CD4-positive, alpha-beta T cell (primary cell): ENCODE results near the gene IQSEC1. TPM values are rescaled to one million over a fixed set of nuclear protein-coding genes. Genes with fewer than 3 reads are reported as not detected.

ENCODE experiments used
- ATAC-seq: fragments of 200-7000 bp; cut with Tn5 transposase; one replicate; pipeline ENCODE4 v1.10.0; 2022; ENCODE audit warnings: mild to moderate bottlenecking; ENCODE audit not compliant: poor library complexity
- CTCF ChIA-PET: fragments of 350-600 bp; sonication (Branson Sonifier 250); formaldehyde crosslinking; loops from one replicate; lab custom pipeline; 2021; ENCODE audit warnings: antibody characterized with exemption, inconsistent platforms; lab: Charles Lee
- POLR2A ChIA-PET: fragments of 350-600 bp; sonication (Branson Sonifier 250); formaldehyde crosslinking; loops from one replicate; lab custom pipeline; 2021; ENCODE audit warnings: antibody characterized with exemption, inconsistent platforms; lab: Charles Lee
- DNase-seq, 14 experiments: peaks; one replicate each; pipeline ENCODE4 v3.0.0-alpha.2; 2013 to 2020; ENCODE audit warnings: mixed read lengths in 2 of 14
- H3K27ac ChIP-seq, 2 donors: one replicate each; pipeline versions ENCODE4 v1.5.1 to v1.7.0; 2013; ENCODE audit warnings: low read length in 2 of 2, low read depth in 1 of 2, mild to moderate bottlenecking in 1 of 2
- H3K27me3 ChIP-seq, 2 experiments: 1 replicate in 1 of 2; 2 replicates in 1 of 2; pipeline versions ENCODE4 v1.6.1 to v1.7.0; 2013; ENCODE audit warnings: low read length in 2 of 2, control low read depth in 1 of 2, mild to moderate bottlenecking in 1 of 2, moderate library complexity in 1 of 2; ENCODE audit not compliant: insufficient read depth in 2 of 2, control insufficient read depth in 1 of 2
- H3K36me3 ChIP-seq: one replicate; pipeline ENCODE4 v1.6.1; 2013; ENCODE audit warnings: low read length, control low read depth; ENCODE audit not compliant: insufficient read depth
- H3K4me1 ChIP-seq: one replicate; pipeline ENCODE4 v1.6.1; 2013; ENCODE audit warnings: low read length, control low read depth; ENCODE audit not compliant: insufficient read depth
- H3K4me3 ChIP-seq: one replicate; pipeline ENCODE4 v1.5.1; 2013; ENCODE audit warnings: mild to moderate bottlenecking, low read length, moderate library complexity
- H3K9me3 ChIP-seq, 2 experiments: 1 replicate in 1 of 2; 2 replicates in 1 of 2; pipeline versions ENCODE4 v1.6.1 to v1.7.0; 2013; ENCODE audit warnings: low read length in 2 of 2, mild to moderate bottlenecking in 2 of 2, control low read depth in 1 of 2, moderate library complexity in 1 of 2; ENCODE audit not compliant: control insufficient read depth in 1 of 2, insufficient read depth in 1 of 2
- H3K27ac Mint-ChIP-seq: one replicate; pipeline ENCODE4 v1.8.0; 2020; ENCODE audit warnings: mixed read lengths
- H3K27me3 Mint-ChIP-seq: one replicate; pipeline ENCODE4 v1.8.0; 2021; ENCODE audit warnings: mixed read lengths
- H3K36me3 Mint-ChIP-seq: one replicate; pipeline ENCODE4 v1.8.0; 2021; ENCODE audit warnings: low read depth, mixed read lengths
- H3K4me1 Mint-ChIP-seq: one replicate; pipeline ENCODE4 v1.8.0; 2021; ENCODE audit warnings: low read depth, mixed read lengths
- H3K4me3 Mint-ChIP-seq: one replicate; pipeline ENCODE4 v1.8.0; 2020; ENCODE audit warnings: mild to moderate bottlenecking, mixed read lengths
- H3K9me3 Mint-ChIP-seq: one replicate; pipeline ENCODE4 v1.8.0; 2020; ENCODE audit warnings: mixed read lengths
- intact Hi-C, 2 experiments: fragments of 100-400 bp; cut with DNase I in 1 of 2; cut with micrococcal nuclease in 1 of 2; formaldehyde crosslinking; loops; one replicate each; pipeline versions ENCODE4 v1.15.1 to v1.9.0; 2023 to 2025; cut with DNase I, micrococcal nuclease
- total RNA-seq, 174 experiments: library from RNA in 2 of 174; stranded (reverse) in 2 of 174; gene quantifications; one replicate each; pipeline ENCODE4 v1.2.3 and lab custom pipeline; 2021 to 2026
- TF ChIP-seq, protein P1 (sequence below): fragments of 200-600 bp; IDR thresholded peaks from one replicate; pipeline ENCODE4 v1.8.0; 2022; ENCODE audit warnings: antibody characterized with exemption, mild to moderate bottlenecking

Gene IQSEC1
- total RNA-seq, 2 experiments from 2014 or later: 102 to 108 TPM

DNA sequence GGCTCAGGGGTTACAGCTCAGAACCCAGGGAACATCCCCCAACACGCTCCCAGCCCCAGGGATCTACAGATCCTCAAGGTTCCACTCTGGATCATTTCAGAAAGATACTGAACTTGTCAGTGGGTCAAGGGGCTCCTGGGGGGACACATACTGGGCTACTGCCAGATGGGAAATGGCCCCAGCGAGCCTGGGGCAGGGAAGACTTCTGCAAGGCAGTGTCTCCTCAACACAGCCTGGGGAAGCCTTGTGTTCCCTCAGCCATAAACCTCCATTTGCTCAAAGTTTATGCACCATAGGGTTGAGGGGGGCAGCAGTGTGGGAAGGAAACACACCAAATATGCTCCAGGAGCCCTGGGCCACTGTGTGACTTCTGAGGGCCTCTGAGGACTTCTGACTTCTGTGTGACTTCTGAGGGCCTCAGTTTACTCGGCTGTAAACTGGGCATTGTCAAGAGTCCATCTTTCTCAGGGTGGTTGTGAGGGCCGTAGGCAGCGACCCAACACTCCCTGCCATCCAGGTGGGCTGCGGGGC is 58.4 kb downstream of the IQSEC1 start:
- TF ChIP-seq, protein P1, sequence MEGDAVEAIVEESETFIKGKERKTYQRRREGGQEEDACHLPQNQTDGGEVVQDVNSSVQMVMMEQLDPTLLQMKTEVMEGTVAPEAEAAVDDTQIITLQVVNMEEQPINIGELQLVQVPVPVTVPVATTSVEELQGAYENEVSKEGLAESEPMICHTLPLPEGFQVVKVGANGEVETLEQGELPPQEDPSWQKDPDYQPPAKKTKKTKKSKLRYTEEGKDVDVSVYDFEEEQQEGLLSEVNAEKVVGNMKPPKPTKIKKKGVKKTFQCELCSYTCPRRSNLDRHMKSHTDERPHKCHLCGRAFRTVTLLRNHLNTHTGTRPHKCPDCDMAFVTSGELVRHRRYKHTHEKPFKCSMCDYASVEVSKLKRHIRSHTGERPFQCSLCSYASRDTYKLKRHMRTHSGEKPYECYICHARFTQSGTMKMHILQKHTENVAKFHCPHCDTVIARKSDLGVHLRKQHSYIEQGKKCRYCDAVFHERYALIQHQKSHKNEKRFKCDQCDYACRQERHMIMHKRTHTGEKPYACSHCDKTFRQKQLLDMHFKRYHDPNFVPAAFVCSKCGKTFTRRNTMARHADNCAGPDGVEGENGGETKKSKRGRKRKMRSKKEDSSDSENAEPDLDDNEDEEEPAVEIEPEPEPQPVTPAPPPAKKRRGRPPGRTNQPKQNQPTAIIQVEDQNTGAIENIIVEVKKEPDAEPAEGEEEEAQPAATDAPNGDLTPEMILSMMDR: no peak
- Mint-ChIP-seq H3K4me3 (peak overlapping the region; percentile 95), H3K9me3 (no peaks in the 10 kb centered on the region), H3K27me3 (no peaks in the 10 kb centered on the region), H3K4me1 (peaks cover 77% of the 10 kb centered on the region), H3K36me3 (peaks cover 30% of the 10 kb centered on the region), H3K27ac (peak overlapping the region; percentile 98)
- POLR2A ChIA-PET: interaction anchor here (1.2 to 2.7 kb wide), 6 partner anchors 11 to 173 kb away, joined by 3 to 30 read pairs (median 4); partner anchors contain the start of gene RPL32
- Histone ChIP-seq H3K9me3 (no peaks in the 10 kb centered on the region), H3K27me3 (no peaks in the 10 kb centered on the region), H3K27ac (peak overlapping the region; percentile 98 to 99), H3K4me3 (peak overlapping the region; percentile 63), H3K36me3 (peaks cover 5% of the 10 kb centered on the region), H3K4me1 (peaks cover 89% of the 10 kb centered on the region)
- intact Hi-C loops: loop anchor here in 1 of 2 experiments (2.0 to 10.0 kb wide), 5 partner anchors 20 to 470 kb away; partner anchors contain the start of genes HDAC11 and IQSEC1
- ATAC-seq (no peak), DNase-seq (peak in 1 of 14 experiments; percentile 16)
- CTCF ChIA-PET: interaction anchor here (8.2 kb wide), 1 partner anchor 20 kb away, joined by 59 read pairs; no protein-coding TSS in a partner anchor

DNA sequence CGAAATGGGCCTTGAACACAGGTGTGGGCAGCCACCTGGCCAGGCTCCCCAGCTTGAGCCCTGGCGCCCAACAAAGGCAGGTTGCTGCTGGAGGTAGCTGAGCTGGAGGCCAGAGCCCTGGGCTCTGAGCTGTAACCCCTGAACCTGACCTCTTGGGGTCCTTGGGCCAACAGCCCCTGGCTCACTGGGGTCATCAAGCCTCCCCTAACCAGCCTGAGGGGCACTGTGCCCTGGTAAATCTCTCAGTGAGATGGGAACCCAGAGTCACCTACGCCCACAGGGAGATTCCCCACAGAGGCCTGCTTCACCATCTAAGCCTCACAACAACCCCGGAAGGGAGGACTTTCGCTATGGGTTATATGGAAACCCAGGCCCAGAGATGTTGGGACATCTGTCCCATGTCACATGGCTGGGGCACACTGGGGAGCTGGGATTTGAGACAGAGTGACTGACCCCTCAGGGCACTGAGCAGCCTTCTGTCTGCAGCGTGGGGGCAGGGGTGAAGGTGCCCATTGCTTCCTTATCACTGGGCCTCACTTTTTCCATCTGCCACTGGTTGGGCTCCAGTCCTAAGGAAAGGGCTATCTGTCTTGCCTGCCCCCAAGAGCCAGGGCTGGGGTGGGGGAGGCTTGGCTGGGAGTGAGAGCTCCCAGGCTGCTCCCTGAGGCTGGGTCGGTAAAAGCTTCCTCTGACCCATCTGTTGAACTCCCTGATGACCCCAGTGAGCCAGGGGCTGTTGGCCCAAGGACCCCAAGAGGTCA is 59.1 kb downstream of the IQSEC1 start:
- ChIA-PET CTCF (interaction anchor here (8.2 kb wide), 1 partner anchor 19 kb away, joined by 59 read pairs; no protein-coding TSS in a partner anchor), POLR2A (interaction anchor here (1.2 to 2.7 kb wide), 2 partner anchors 20 to 25 kb away, joined by 4 to 30 read pairs; no protein-coding TSS in a partner anchor)
- TF ChIP-seq, protein P1: no peak
- Histone ChIP-seq H3K27ac (peak overlapping the region; percentile 98 to 99), H3K27me3 (no peaks in the 10 kb centered on the region), H3K4me1 (peaks cover 95% of the 10 kb centered on the region), H3K36me3 (peaks cover 5% of the 10 kb centered on the region), H3K4me3 (peak overlapping the region; percentile 63), H3K9me3 (no peaks in the 10 kb centered on the region)
- intact Hi-C loops: loop anchor here in 1 of 2 experiments (2.0 to 10.0 kb wide), 4 partner anchors 19 to 471 kb away; partner anchors contain the start of gene HDAC11
- no peaks in the 10 kb centered on the region for H3K27me3 Mint-ChIP-seq
- peak overlapping the region; percentile 98 for H3K27ac Mint-ChIP-seq
- peaks cover 36% of the 10 kb centered on the region for H3K36me3 Mint-ChIP-seq
- ATAC-seq: no peak
- no peaks in the 10 kb centered on the region for H3K9me3 Mint-ChIP-seq
- H3K4me3 Mint-ChIP-seq: peak overlapping the region; percentile 95
- peaks cover 83% of the 10 kb centered on the region for H3K4me1 Mint-ChIP-seq
- peak in 9 of 14 experiments; percentile 23 to 82 (median 30) for DNase-seq

- H3K36me3 Mint-ChIP-seq: peaks cover 41% of the 10 kb centered on the region
- peaks cover 89% of the 10 kb centered on the region for H3K4me1 Mint-ChIP-seq
- POLR2A ChIA-PET: interaction anchor here (2.7 kb wide), 1 partner anchor 19 kb away, joined by 30 read pairs; no protein-coding TSS in a partner anchor
- peaks cover 100% of the 10 kb centered on the region for H3K4me1 ChIP-seq
- H3K27ac ChIP-seq: peak overlapping the region; percentile 98 to 99
- DNase-seq: peak in 2 of 14 experiments; percentile 36 to 47
- H3K9me3 Mint-ChIP-seq: no peaks in the 10 kb centered on the region
- H3K4me3 Mint-ChIP-seq: peak overlapping the region; percentile 95
- TF ChIP-seq, protein P1: no peak
- H3K9me3 ChIP-seq: no peaks in the 10 kb centered on the region
- intact Hi-C loops: loop anchor here in 1 of 2 experiments (5.0 to 10.0 kb wide), 3 partner anchors 46 to 471 kb away; partner anchors contain the start of gene HDAC11
- ATAC-seq: no peak
- H3K4me3 ChIP-seq: peak overlapping the region; percentile 63
- no peaks in the 10 kb centered on the region for H3K27me3 Mint-ChIP-seq
- H3K27me3 ChIP-seq: no peaks in the 10 kb centered on the region
- peaks cover 10% of the 10 kb centered on the region for H3K36me3 ChIP-seq
- CTCF ChIA-PET: interaction anchor here (8.2 kb wide), 1 partner anchor 19 kb away, joined by 59 read pairs; no protein-coding TSS in a partner anchor
- peak overlapping the region; percentile 98 for H3K27ac Mint-ChIP-seq
Observed at GRCh38 chr3:13013566-13013965, 59.7 kb downstream of the IQSEC1 start.
